ENCODE data around the gene SLC4A2. TPM values are rescaled to one million over a fixed set of nuclear protein-coding genes. Genes with fewer than 3 reads are reported as not detected.
A peak's percentile ranks its signal among the peaks of the same experiment; 100 is the strongest.

The SLC4A2 gene
- total and polyA plus RNA-seq, 7 experiments from 2014 or later, result 7.9 to 125 (median 57.2) TPM

GRCh38 chr7:151078233-151079040 is 19.0 kb downstream of the SLC4A2 start:
- peak overlapping the region; percentile 57 to 91 (median 67) for H3K27ac Mint-ChIP-seq

DNA sequence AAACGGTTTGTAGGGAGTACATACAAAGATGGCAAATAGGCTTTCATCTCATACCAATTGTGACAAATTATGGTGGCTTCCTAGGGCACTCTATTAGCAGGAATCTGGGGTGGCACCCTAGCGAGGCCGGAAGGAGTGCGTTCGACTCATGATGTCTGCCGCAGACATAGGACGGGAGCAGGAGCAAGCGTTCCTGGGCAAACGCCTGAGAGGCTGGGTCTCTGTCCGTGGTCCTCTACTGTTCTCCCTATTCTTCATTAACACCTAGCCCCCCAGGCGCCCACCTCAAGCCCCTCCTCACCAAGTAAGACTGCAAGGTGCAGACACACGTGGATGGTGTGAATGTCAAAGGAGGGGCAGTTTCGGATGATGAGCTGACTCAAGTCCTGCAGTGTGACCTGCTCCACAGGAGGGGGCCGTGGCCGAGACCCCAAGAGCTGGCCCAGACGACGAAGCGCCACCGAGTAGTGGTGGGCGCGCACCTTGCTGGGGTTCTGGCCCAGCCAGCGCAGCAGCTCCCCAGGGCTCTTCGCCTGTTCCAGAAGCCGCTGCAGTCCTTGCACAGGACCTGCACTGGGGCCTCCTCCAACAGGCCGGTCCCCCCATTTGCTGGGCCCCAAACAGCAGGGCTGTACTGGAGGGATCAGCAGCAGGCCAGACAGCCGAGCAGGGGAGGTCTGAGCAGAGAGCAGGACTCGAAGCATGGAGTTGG is 20.0 kb downstream of the SLC4A2 start:
- Histone ChIP-seq H3K9me3 (ENCODE audit: control insufficient read depth in 2 of 3, low read length in 3 of 3) (no peaks in the 10 kb centered on the region), H3K4me3 (ENCODE audit: low read length) (peak overlapping the region; percentile 86), H3K4me1 (ENCODE audit: control insufficient read depth in 2 of 2, insufficient read depth in 2 of 2, low read length in 2 of 2) (peaks cover 36 to 37% of the 10 kb centered on the region in 2 donors), H3K36me3 (ENCODE audit: control insufficient read depth in 2 of 3, insufficient read depth in 3 of 3, low read length in 3 of 3) (peaks cover 0 to 40% (median 0%) of the 10 kb centered on the region in 3 experiments), H3K27me3 (ENCODE audit: control insufficient read depth in 2 of 2, insufficient read depth in 2 of 2, low read length in 2 of 2) (no peaks in the 10 kb centered on the region), H3K27ac (ENCODE audit: low read depth, low read length) (peak overlapping the region; percentile 93)
- ChIA-PET POLR2A (no interaction called here), CTCF (no interaction called here)
- ATAC-seq (no peak), DNase-seq (no peak)
- H3K27me3 Mint-ChIP-seq, result peaks cover 0 to under 1% (median 0%) of the 10 kb centered on the region in 5 donors
- H3K9me3 Mint-ChIP-seq, result no peaks in the 10 kb centered on the region
- intact Hi-C loops (cut with micrococcal nuclease), result no loop called here
- H3K4me3 Mint-ChIP-seq, result peak overlapping the region; percentile 85 to 96 (median 88)
- H3K27ac Mint-ChIP-seq, result peak overlapping the region; percentile 72 to 91 (median 88)
- H3K4me1 Mint-ChIP-seq, result peaks cover 13 to 40% (median 28%) of the 10 kb centered on the region in 7 donors
- H3K36me3 Mint-ChIP-seq, result peaks cover 0 to 10% (median 4%) of the 10 kb centered on the region in 5 donors

More at GRCh38 chr7:151078233-151079040, 19.0 kb downstream of the SLC4A2 start:
- Mint-ChIP-seq H3K4me3 (peak overlapping the region; percentile 32 to 96 (median 86)), H3K4me1 (peaks cover 13 to 35% (median 24%) of the 10 kb centered on the region in 7 donors), H3K9me3 (no peaks in the 10 kb centered on the region), H3K27me3 (no peaks in the 10 kb centered on the region), H3K36me3 (peaks cover 0 to 11% (median 4%) of the 10 kb centered on the region in 5 donors)
- no peak overlapping the region for H3K4me3 ChIP-seq (ENCODE audit: low read length)
- H3K27me3 ChIP-seq (ENCODE audit: control insufficient read depth in 2 of 2, insufficient read depth in 2 of 2, low read length in 2 of 2), result no peaks in the 10 kb centered on the region
- H3K27ac ChIP-seq (ENCODE audit: low read depth, low read length), result peak overlapping the region; percentile 10
- ATAC-seq (no peak), DNase-seq (no peak)
- peaks cover 30% of the 10 kb centered on the region in 2 donors for H3K4me1 ChIP-seq (ENCODE audit: control insufficient read depth in 2 of 2, insufficient read depth in 2 of 2, low read length in 2 of 2)
- ChIA-PET CTCF (interaction anchor here (1.1 kb wide), 1 partner anchor 32 kb away, joined by 4 read pairs; no protein-coding TSS in a partner anchor), POLR2A (interaction anchor here (1.0 kb wide), 1 partner anchor 57 kb away, joined by 3 read pairs; no protein-coding TSS in a partner anchor)
- H3K9me3 ChIP-seq (ENCODE audit: control insufficient read depth in 2 of 3, low read length in 3 of 3), result no peaks in the 10 kb centered on the region
- intact Hi-C loops (cut with micrococcal nuclease), result no loop called here
- H3K36me3 ChIP-seq (ENCODE audit: control insufficient read depth in 2 of 3, insufficient read depth in 3 of 3, low read length in 3 of 3), result peaks cover 0 to 49% (median 0%) of the 10 kb centered on the region in 3 experiments

GRCh38 chr7:151080067-151080521 is 20.7 kb downstream of the SLC4A2 start:
- Histone ChIP-seq H3K4me3 (ENCODE audit: low read length) (peak overlapping the region; percentile 86), H3K36me3 (ENCODE audit: control insufficient read depth in 2 of 3, insufficient read depth in 3 of 3, low read length in 3 of 3) (peaks cover 0 to 32% (median 0%) of the 10 kb centered on the region in 3 experiments), H3K9me3 (ENCODE audit: control insufficient read depth in 2 of 3, low read length in 3 of 3) (no peaks in the 10 kb centered on the region), H3K4me1 (ENCODE audit: control insufficient read depth in 2 of 2, insufficient read depth in 2 of 2, low read length in 2 of 2) (peaks cover 37 to 39% of the 10 kb centered on the region in 2 donors), H3K27me3 (ENCODE audit: control insufficient read depth in 2 of 2, insufficient read depth in 2 of 2, low read length in 2 of 2) (no peaks in the 10 kb centered on the region), H3K27ac (ENCODE audit: low read depth, low read length) (peak overlapping the region; percentile 93)
- POLR2A ChIA-PET, result interaction anchor here (1.0 to 1.6 kb wide), 4 partner anchors 18 to 61 kb away, joined by 3 to 10 read pairs (median 4); partner anchors contain the start of genes ABCB8 and SLC4A2
- peak; percentile 0 for ATAC-seq
- Mint-ChIP-seq H3K36me3 (peaks cover 0 to 11% (median 0%) of the 10 kb centered on the region in 5 donors), H3K4me3 (peak overlapping the region; percentile 85 to 96 (median 88)), H3K27me3 (peaks cover 0 to 6% (median 0%) of the 10 kb centered on the region in 5 donors), H3K9me3 (peaks cover 0 to 3% (median 0%) of the 10 kb centered on the region in 11 donors), H3K27ac (peak overlapping the region; percentile 72 to 90 (median 87)), H3K4me1 (peaks cover 20 to 46% (median 33%) of the 10 kb centered on the region in 7 donors)
- intact Hi-C loops (cut with micrococcal nuclease), result loop anchor here (1.0 to 10.0 kb wide), 18 partner anchors 22 to 1935 kb away; partner anchors contain the start of genes ABCB8 (in 2 of the 2), RHEB (in 2 of the 2), ABCF2 (in 1 of the 2) and KMT2C (in 1 of the 2)
- CTCF ChIA-PET, result no interaction called here
- peak in 1 of 9 donors; percentile 27 for DNase-seq

DNA sequence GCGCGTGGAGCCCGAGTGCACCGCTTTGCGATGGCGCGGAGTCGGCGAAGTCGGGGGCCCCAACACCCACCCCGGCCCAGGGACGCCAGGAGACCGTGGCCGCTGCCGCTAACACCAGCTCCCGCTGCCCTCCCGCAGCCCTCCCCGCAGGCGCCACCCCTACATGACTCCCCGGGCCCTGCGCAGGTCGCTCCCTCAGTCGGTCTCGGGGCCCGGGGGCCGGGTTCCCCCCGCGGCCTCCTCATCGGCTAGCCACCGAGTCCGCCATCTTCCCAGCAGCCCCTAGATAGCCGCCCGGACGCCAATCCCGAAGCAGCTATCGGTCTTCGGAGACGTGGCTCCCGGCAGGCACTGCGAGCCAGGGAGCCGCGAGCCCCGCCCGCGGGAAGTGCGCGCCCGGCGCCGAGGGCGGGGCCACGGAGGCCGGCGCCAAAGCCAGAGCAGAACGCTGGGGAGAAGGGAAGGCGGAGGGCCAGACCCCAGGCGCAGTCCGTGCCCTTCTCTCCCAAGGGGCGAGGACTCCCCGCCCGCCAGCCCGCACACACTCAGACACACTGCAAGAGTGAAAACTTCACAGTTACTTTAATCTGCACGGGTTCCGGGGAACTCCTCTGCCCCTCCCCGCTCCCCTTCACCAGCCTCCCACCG is 21.3 kb downstream of the SLC4A2 start, which contains the start of gene FASTK:
TSS of gene FASTK (minus strand) at position 288 of the 648 bp plus-strand sequence. CDS start at position 245, 43 bp downstream.
- intact Hi-C loops (cut with micrococcal nuclease), result loop anchor here (1.0 to 10.0 kb wide), 18 partner anchors 22 to 1936 kb away; partner anchors contain the start of genes ABCB8 (in 2 of the 2), RHEB (in 2 of the 2), ABCF2 (in 1 of the 2) and KMT2C (in 1 of the 2)
- Histone ChIP-seq H3K4me3 (ENCODE audit: low read length) (peak within 1 kb of the TSS; percentile 86), H3K4me1 (ENCODE audit: control insufficient read depth in 2 of 2, insufficient read depth in 2 of 2, low read length in 2 of 2) (peaks cover 41 to 44% of the 10 kb centered on the region in 2 donors), H3K36me3 (ENCODE audit: control insufficient read depth in 2 of 3, insufficient read depth in 3 of 3, low read length in 3 of 3) (peaks cover 0 to 27% (median 0%) of the 10 kb centered on the region in 3 experiments), H3K9me3 (ENCODE audit: control insufficient read depth in 2 of 3, low read length in 3 of 3) (no peaks in the 10 kb centered on the region), H3K27me3 (ENCODE audit: control insufficient read depth in 2 of 2, insufficient read depth in 2 of 2, low read length in 2 of 2) (no peaks in the 10 kb centered on the region), H3K27ac (ENCODE audit: low read depth, low read length) (peak within 1 kb of the TSS; percentile 93)
- Mint-ChIP-seq H3K9me3 (peaks cover 0 to 3% (median 0%) of the 10 kb centered on the region in 11 donors), H3K36me3 (peaks cover 0 to 11% (median 0%) of the 10 kb centered on the region in 5 donors), H3K4me1 (peaks cover 21 to 52% (median 39%) of the 10 kb centered on the region in 7 donors), H3K27ac (peak within 1 kb of the TSS; percentile 72 to 92 (median 88)), H3K27me3 (peaks cover 0 to 12% (median 0%) of the 10 kb centered on the region in 5 donors), H3K4me3 (peak within 1 kb of the TSS; percentile 87 to 97 (median 88))
- peak; percentile 85 for ATAC-seq
- POLR2A ChIA-PET, result interaction anchor here (1.0 to 1.6 kb wide), 4 partner anchors 18 to 62 kb away, joined by 3 to 10 read pairs (median 4); partner anchors contain the start of genes ABCB8 and SLC4A2
- CTCF ChIA-PET, result no interaction called here
- DNase-seq, result peak; percentile 79 to 89 (median 87)

- peak overlapping the region; percentile 60 to 97 (median 88) for H3K4me3 Mint-ChIP-seq
- peaks cover 0 to 19% (median 0%) of the 10 kb centered on the region in 3 experiments for H3K36me3 ChIP-seq (ENCODE audit: control insufficient read depth in 2 of 3, insufficient read depth in 3 of 3, low read length in 3 of 3)
- ChIA-PET POLR2A (interaction anchor here (1.0 to 1.6 kb wide), 4 partner anchors 19 to 63 kb away, joined by 3 to 10 read pairs (median 4); partner anchors contain the start of genes ABCB8 and SLC4A2), CTCF (no interaction called here)
- H3K9me3 ChIP-seq (ENCODE audit: control insufficient read depth in 2 of 3, low read length in 3 of 3), result no peaks in the 10 kb centered on the region
- peaks cover 0 to 3% (median 0%) of the 10 kb centered on the region in 11 donors for H3K9me3 Mint-ChIP-seq
- H3K36me3 Mint-ChIP-seq, result peaks cover 0 to 10% (median 0%) of the 10 kb centered on the region in 5 donors
- peaks cover 44 to 47% of the 10 kb centered on the region in 2 donors for H3K4me1 ChIP-seq (ENCODE audit: control insufficient read depth in 2 of 2, insufficient read depth in 2 of 2, low read length in 2 of 2)
- peak overlapping the region; percentile 93 for H3K27ac ChIP-seq (ENCODE audit: low read depth, low read length)
- DNase-seq (no peak), ATAC-seq (no peak)
- peaks cover 21 to 55% (median 41%) of the 10 kb centered on the region in 7 donors for H3K4me1 Mint-ChIP-seq
- peak overlapping the region; percentile 86 for H3K4me3 ChIP-seq (ENCODE audit: low read length)
- H3K27me3 ChIP-seq (ENCODE audit: control insufficient read depth in 2 of 2, insufficient read depth in 2 of 2, low read length in 2 of 2), result no peaks in the 10 kb centered on the region
- peaks cover 0 to 14% (median 0%) of the 10 kb centered on the region in 5 donors for H3K27me3 Mint-ChIP-seq
- H3K27ac Mint-ChIP-seq, result peak overlapping the region in 8 of 9 donors; percentile 28 to 92 (median 79)
- intact Hi-C loops (cut with micrococcal nuclease), result loop anchor here (2.0 to 10.0 kb wide), 12 partner anchors 259 to 1937 kb away; partner anchors contain the start of genes RHEB (in 2 of the 2), KMT2C (in 1 of the 2), NUB1 (in 1 of the 2) and ZNF398 (in 1 of the 2)
Measured at GRCh38 chr7:151081170-151082101, 22.0 kb downstream of the SLC4A2 start.

Measured in naive thymus-derived CD4-positive, alpha-beta T cell (primary cell).